Measurements from ENCODE around the gene CD6. TPM values are rescaled to one million over a fixed set of nuclear protein-coding genes. Genes with fewer than 3 reads are reported as not detected.

The CD6 gene
- total RNA-seq, 1 experiment from 2014 or later = 1.4 TPM

GRCh38 chr11:61042961-61043540, 71.6 kb downstream of the CD6 start (continued):
- TF ChIP-seq CTCF (IDR thresholded peaks at IDR 0.05 in 2 of 3, conservative IDR thresholded peaks at IDR 0.05 in 1 of 3; ENCODE audit: borderline replicate concordance in 1 of 3, insufficient read depth in 1 of 3, low read depth in 2 of 3, low read length in 2 of 3) (no peak), JUND (IDR thresholded peaks at IDR 0.05) (no peak), SIN3A (IDR thresholded peaks at IDR 0.05; ENCODE audit: low read depth) (no peak)

GRCh38 chr11:61045271-61045670, 73.8 kb downstream of the CD6 start:
- ATAC-seq = no peak
- no peaks in the 10 kb centered on the region for H3K79me2 ChIP-seq (ENCODE audit: insufficient read depth, low read length)
- intact Hi-C loops (cut with micrococcal nuclease) = no loop called here
- no peak overlapping the region for H3K4me3 ChIP-seq (replicated peaks in 1 of 2; ENCODE audit: low read depth in 1 of 2, low read length in 2 of 2)
- no peak overlapping the region for H3K9ac ChIP-seq (ENCODE audit: low read length)
- no peak overlapping the region for H3K4me2 ChIP-seq (ENCODE audit: low read length)
- ChIA-PET POLR2A (no interaction called here), RAD21 (ENCODE audit: low non-redundant PET in 1 of 2, low total read pairs in 2 of 2, uncharacterized antibody in 2 of 2, unreplicated experiment in 2 of 2) (no interaction called here), CTCF (no interaction called here)
- BruUV-seq (replicated peaks) = no TSS peak
- TF ChIP-seq EZH2 (IDR thresholded peaks at IDR 0.05) = no peak
- no peak for TF ChIP-seq EGR1 (IDR thresholded peaks at IDR 0.05; ENCODE audit: low read depth)
- TF ChIP-seq ZNF274 (IDR thresholded peaks at IDR 0.05; ENCODE audit: low read depth, low read length) = no peak
- TF ChIP-seq SP1 (IDR thresholded peaks at IDR 0.05; ENCODE audit: low read depth) = no peak
- TF ChIP-seq ZFX (IDR thresholded peaks at IDR 0.05) = no peak
- TF ChIP-seq EZH2phosphoT487 (IDR thresholded peaks at IDR 0.05; ENCODE audit: borderline replicate concordance) = no peak
- no peak for TF ChIP-seq CBX3 (IDR thresholded peaks at IDR 0.05; ENCODE audit: low read depth)
- no peak for TF ChIP-seq SIN3A (IDR thresholded peaks at IDR 0.05; ENCODE audit: low read depth)
- no peak for TF ChIP-seq CEBPB (IDR thresholded peaks at IDR 0.05; ENCODE audit: low read depth)
- no peak for TF ChIP-seq POLR2A (IDR thresholded peaks at IDR 0.05; ENCODE audit: borderline replicate concordance, extremely low read depth, insufficient read depth, insufficient read length)
- no peak for TF ChIP-seq YY1 (IDR thresholded peaks at IDR 0.05; ENCODE audit: extremely low read depth, insufficient replicate concordance, low read depth, low read length)
- no peak for TF ChIP-seq SRF (IDR thresholded peaks at IDR 0.05; ENCODE audit: low read depth)
- no peak for TF ChIP-seq ELF1 (IDR thresholded peaks at IDR 0.05; ENCODE audit: borderline replicate concordance, low read depth)
- no peaks in the 10 kb centered on the region; a peak in 1 of 4 replicates for H3K4me1 ChIP-seq (ENCODE audit: control insufficient read depth in 1 of 2, insufficient read depth in 2 of 2, low read length in 2 of 2)
- H3K9me2 ChIP-seq (ENCODE audit: insufficient read depth) = no peaks in the 10 kb centered on the region
- no peaks in the 10 kb centered on the region for H3K9me3 ChIP-seq (ENCODE audit: control insufficient read depth in 1 of 2, insufficient read depth in 1 of 2, low read depth in 1 of 2, low read length in 2 of 2)
- peaks cover 12% of the 10 kb centered on the region; the same call in 1 of the 2 replicates for H3K27me3 ChIP-seq (ENCODE audit: insufficient read depth, low read length)
- H4K20me1 ChIP-seq (ENCODE audit: insufficient read depth) = no peaks in the 10 kb centered on the region
- H2AFZ ChIP-seq (ENCODE audit: low read depth, low read length, poor library complexity, severe bottlenecking) = no peak overlapping the region
- no peaks in the 10 kb centered on the region for H3K36me3 ChIP-seq (ENCODE audit: control insufficient read depth in 1 of 2, insufficient read depth in 2 of 2, low read length in 2 of 2)
- H3K27ac ChIP-seq (ENCODE audit: low read depth, low read length) = no peak overlapping the region
- no peak for DNase-seq (ENCODE audit: low read depth, low spot score)

Data from HCT116 (cell line).